ENCODE data around the gene SLC25A45.
A peak's percentile ranks its signal among the peaks of the same experiment; 100 is the strongest.

The SLC25A45 gene, protein sequence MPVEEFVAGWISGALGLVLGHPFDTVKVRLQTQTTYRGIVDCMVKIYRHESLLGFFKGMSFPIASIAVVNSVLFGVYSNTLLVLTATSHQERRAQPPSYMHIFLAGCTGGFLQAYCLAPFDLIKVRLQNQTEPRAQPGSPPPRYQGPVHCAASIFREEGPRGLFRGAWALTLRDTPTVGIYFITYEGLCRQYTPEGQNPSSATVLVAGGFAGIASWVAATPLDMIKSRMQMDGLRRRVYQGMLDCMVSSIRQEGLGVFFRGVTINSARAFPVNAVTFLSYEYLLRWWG

DNA sequence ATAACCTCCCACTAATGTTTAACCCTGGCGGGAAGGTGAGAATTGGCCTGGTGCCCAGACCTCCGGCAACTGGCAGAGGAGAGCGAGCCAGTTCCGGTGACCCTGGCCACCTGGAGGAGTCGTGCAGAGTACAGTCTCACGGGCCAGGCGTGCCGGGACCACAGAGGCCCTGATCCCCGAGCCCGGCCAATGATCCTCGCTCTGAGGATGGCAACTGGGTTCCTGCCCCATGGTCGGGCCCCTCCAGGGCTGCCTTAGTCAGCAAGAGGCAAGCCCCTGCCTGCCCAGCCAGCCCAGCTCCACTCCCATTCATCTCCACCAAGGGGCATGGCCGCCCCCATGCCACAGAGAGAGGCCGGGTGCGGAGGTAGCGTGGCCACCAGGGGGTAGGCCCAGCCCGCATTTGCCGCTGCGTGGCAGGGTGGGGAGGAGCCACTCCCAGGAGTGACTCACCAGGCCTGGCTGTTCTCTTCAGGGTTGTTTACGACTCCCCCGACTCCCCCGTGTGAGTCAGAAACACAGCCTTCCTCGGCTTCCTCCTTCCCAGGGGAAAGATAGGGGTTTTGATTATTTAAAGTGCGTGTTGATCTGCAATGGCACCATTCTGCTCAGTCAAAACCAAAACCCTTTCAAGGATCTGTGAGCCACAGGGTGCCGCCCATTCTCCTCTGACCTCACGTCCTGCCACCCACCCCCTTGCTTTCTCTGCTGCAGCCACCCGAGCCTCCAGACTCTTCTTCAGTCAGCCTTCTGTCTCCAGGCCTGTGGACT lies at the start of gene SLC25A45:
Gene SLC25A45, minus strand, starts transcription at position 614 of the 771 bp plus-strand sequence. CDS start 695 bp downstream, outside the sequence.
- DNase-seq (ENCODE audit: low read depth) = peak; percentile 85

- no peak for DNase-seq (ENCODE audit: low read depth)
Measured at GRCh38 chr11:65431451-65432099, 49.1 kb upstream of the SLC25A45 start.

DNA sequence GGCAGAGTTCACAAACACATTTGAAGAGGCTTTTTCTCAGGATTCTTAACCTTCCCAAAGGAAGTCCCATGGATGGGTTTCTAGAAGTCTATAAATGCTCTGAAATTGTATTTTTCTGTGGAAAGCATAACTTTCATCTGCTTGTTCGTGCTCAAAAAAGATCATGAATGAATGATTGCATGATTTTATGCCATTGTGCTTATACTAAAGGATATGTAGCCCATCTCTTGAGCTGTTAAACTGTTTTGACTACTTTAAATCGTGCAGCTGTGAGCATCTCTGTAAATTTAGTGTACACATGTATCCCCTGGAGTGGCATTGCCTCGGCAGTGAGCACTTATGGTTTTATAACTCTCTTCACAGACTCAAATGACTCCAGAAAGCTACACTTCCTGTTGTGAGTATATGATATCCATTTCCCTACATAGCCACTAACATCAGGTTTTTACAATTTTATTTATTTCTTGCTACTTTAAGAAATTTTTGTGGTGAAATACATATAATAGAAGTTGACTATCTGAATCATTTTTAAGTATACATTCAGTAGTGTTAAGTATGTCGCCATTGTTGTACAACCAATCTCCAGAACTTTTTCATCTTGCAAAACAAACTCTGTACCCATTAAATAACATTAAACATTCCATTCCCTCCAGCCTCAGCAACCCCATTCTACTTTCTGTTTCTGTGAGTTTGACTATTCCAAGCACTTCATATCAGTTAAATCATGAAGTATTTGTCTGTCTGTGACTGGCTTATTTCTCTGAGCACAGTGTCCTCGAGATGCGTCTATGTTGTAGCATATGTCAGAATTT lies 48.2 kb upstream of the SLC25A45 start:
- DNase-seq (ENCODE audit: low read depth) = no peak

DNA sequence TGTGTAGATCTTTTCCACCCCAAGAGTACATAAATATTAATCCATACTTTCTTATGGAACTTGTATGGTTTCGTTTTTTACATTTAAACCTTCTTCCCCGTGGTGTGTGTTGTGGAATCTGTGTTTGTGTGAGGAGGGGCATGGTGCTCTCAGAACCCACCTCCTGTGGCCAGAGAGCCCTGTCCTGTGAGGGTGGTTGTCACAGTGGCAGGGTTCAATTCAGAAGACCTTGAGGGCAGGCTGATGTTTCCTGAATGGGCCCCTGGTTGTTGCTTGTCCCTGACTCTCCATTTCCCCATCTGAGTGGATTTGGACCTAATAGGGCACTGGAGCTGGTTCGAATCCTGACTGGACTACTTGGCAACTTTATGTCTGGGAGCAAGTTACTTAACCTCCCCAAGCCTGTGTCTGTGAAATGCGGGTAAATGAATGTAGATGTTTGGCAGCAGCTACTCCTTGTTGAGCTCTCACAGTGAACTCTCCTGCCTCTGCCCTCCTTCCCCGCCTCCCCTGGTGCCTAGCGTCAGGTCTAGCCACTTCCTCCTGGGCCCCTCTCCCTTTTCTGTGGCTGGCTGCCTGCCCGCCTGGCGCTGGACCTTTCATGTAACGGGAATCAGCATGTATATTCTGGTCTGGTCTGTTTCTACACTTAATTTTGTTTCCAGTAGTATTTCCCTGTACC lies 47.4 kb upstream of the SLC25A45 start:
- no peak for DNase-seq (ENCODE audit: low read depth)

DNA sequence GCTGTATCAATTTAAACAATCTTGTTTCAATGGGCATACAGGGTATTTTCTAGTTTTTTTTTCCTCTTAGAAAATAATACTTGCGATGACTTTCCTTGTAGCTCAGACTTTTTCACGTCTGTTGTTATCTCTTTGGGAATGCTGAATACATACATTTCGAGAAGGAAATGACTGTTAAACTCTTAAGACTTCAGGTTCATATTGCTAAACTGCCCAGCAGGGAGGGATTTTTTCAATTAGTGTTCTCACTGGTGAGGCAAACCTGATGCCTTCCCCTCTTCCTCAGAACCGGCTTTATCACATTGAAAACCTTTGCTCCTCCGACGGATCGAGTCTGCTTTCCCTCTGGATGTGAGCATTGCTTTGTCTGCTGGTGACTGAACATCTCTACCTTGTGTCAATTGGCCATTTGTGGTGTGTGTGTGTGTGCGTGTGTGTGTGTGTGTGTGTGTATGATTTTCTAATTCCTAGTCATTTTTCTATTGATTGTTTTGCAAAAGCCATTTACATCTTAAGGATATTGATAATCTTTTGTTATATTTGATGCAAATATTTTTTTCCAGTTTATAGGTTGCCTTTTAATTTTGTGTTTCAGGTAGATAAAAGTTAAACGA lies 46.7 kb upstream of the SLC25A45 start:
- no peak for DNase-seq (ENCODE audit: low read depth)

GRCh38 chr11:65428578-65429067 lies 46.2 kb upstream of the SLC25A45 start:
- DNase-seq (ENCODE audit: low read depth) = no peak

GRCh38 chr11:65427691-65428577 lies 45.5 kb upstream of the SLC25A45 start:
- DNase-seq (ENCODE audit: low read depth) = no peak

GRCh38 chr11:65426839-65427690 lies 44.6 kb upstream of the SLC25A45 start:
- no peak for DNase-seq (ENCODE audit: low read depth)

GRCh38 chr11:65425971-65426838 lies 43.8 kb upstream of the SLC25A45 start:
- no peak for DNase-seq (ENCODE audit: low read depth)

DNA sequence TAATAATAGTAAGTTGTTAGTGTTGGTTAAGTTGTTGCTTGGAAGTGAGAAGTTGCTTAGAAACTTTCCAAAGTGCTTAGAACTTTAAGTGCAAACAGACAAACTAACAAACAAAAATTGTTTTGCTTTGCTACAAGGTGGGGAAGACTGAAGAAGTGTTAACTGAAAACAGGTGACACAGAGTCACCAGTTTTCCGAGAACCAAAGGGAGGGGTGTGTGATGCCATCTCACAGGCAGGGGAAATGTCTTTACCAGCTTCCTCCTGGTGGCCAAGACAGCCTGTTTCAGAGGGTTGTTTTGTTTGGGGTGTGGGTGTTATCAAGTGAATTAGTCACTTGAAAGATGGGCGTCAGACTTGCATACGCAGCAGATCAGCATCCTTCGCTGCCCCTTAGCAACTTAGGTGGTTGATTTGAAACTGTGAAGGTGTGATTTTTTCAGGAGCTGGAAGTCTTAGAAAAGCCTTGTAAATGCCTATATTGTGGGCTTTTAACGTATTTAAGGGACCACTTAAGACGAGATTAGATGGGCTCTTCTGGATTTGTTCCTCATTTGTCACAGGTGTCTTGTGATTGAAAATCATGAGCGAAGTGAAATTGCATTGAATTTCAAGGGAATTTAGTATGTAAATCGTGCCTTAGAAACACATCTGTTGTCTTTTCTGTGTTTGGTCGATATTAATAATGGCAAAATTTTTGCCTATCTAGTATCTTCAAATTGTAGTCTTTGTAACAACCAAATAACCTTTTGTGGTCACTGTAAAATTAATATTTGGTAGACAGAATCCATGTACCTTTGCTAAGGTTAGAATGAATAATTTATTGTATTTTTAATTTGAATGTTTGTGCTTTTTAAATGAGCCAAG lies 42.9 kb upstream of the SLC25A45 start:
- DNase-seq (ENCODE audit: low read depth) = peak; percentile 78

- no peak for DNase-seq (ENCODE audit: low read depth)
Measured at GRCh38 chr11:65424205-65425104, 42.0 kb upstream of the SLC25A45 start.

DNA sequence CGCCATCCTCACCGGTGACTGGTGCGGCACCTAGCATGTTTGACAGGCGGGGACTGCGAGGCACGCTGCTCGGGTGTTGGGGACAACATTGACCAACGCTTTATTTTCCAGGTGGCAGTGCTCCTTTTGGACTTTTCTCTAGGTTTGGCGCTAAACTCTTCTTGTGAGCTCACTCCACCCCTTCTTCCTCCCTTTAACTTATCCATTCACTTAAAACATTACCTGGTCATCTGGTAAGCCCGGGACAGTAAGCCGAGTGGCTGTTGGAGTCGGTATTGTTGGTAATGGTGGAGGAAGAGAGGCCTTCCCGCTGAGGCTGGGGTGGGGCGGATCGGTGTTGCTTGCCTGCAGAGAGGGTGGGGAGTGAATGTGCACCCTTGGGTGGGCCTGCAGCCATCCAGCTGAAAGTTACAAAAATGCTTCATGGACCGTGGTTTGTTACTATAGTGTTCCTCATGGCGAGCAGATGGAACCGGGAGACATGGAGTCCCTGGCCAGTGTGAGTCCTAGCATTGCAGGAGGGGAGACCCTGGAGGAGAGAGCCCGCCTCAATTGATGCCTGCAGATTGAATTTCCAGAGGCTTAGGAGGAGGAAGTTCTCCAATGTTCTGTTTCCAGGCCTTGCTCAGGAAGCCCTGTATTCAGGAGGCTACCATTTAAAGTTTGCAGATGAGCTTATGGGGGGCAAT lies 41.2 kb upstream of the SLC25A45 start:
- DNase-seq (ENCODE audit: low read depth) = no peak

DNA sequence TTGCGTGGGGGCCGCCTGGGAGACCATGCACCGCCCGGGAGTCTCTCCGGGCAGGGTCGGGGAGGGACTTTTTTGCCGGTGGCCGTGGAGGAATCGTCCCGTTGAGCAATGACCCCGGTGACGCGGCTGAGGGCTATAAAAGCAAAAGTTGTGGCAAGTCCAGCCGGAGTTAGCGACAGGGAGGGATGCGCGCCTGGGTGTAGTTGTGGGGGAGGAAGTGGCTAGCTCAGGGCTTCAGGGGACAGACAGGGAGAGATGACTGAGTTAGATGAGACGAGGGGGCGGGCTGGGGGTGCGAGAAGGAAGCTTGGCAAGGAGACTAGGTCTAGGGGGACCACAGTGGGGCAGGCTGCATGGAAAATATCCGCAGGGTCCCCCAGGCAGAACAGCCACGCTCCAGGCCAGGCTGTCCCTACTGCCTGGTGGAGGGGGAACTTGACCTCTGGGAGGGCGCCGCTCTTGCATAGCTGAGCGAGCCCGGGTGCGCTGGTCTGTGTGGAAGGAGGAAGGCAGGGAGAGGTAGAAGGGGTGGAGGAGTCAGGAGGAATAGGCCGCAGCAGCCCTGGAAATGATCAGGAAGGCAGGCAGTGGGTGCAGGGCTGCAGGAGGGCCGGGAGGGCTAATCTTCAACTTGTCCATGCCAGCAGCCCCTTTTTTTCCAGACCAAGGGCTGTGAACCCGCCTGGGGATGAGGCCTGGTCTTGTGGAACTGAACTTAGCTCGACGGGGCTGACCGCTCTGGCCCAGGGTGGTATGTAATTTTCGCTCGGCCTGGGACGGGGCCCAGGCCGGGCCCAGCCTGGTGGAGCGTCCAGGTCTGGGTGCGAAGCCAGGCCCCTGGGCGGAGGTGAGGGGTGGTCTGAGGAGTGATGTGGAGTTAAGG lies 40.4 kb upstream of the SLC25A45 start, which contains the start of gene NEAT1:
Gene NEAT1, plus strand, starts transcription at position 166 of the 883 bp plus-strand sequence.
- DNase-seq (ENCODE audit: low read depth) = peak; percentile 91

Data from activated gamma-delta T cell treated with anti-CD3 and anti-CD28 coated beads, Interleukin-2, amount 50 U/mL, for 16 hours (primary cell).